GM12892 (cell line): ENCODE measurements around the gene PRELID2.

Experiments
- POLR2A ChIP-seq: IDR thresholded peaks from 2 replicates; pipeline ENCODE4 v1.6.1; 2011; ENCODE audit warnings: low read depth, low read length, control low read depth
- POLR2AphosphoS5 ChIP-seq: IDR thresholded peaks from 2 replicates; pipeline ENCODE4 v1.6.1; 2011; ENCODE audit warnings: low read depth, low read length, control low read depth
- TAF1 ChIP-seq: IDR thresholded peaks from 2 replicates; pipeline ENCODE4 v1.6.1; 2011; ENCODE audit warnings: low read depth, mild to moderate bottlenecking, control low read depth, low read length, borderline replicate concordance

DNA sequence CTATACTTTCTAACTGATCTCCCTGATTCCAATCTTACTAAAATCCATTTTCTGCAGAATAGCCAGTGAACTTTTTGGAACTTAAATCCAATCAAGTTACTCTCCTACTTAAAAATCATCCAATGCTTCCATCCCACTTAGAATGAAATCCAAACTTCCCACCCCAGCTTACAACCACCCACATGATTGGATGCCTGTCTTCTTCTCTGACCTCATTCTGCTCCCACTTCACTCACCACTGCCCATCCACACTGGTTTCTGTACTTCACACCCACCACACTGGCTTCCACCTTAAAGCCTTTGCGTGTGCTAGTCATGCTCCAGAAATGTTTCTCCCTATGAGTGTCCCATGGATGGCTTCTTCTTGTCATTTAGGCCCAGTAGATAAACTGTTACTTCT is 119.7 kb downstream of the PRELID2 start:
- TF ChIP-seq POLR2A = no peak
- TF ChIP-seq POLR2AphosphoS5 = no peak
- TF ChIP-seq TAF1 = no peak
